GM19193 (cell line): ENCODE results near the gene MREG.

ENCODE experiments used
- POLR2A ChIP-seq: IDR thresholded peaks from 4 replicates; pipeline ENCODE4 v1.6.1; 2011; ENCODE audit not compliant: insufficient read depth, insufficient read length; ENCODE audit errors: extremely low read depth

The MREG gene

GRCh38 chr2:215904101-215904500 is 109.2 kb downstream of the MREG start:
- TF ChIP-seq POLR2A, result no peak

- no peak for TF ChIP-seq POLR2A
Measured at GRCh38 chr2:215903203-215903602, 110.1 kb downstream of the MREG start.

- no peak for TF ChIP-seq POLR2A
Measured at GRCh38 chr2:215901796-215902195, 111.6 kb downstream of the MREG start.

GRCh38 chr2:215900843-215901242 is 112.5 kb downstream of the MREG start:
- no peak for TF ChIP-seq POLR2A

- TF ChIP-seq POLR2A, result no peak
Measured at GRCh38 chr2:215900203-215900611, 113.1 kb downstream of the MREG start.

GRCh38 chr2:215899141-215900074 is 113.9 kb downstream of the MREG start:
- no peak for TF ChIP-seq POLR2A

- TF ChIP-seq POLR2A, result no peak
Measured at GRCh38 chr2:215898363-215898762, 115.0 kb downstream of the MREG start.

GRCh38 chr2:215896921-215897320 is 116.4 kb downstream of the MREG start:
- TF ChIP-seq POLR2A, result no peak

GRCh38 chr2:215895330-215895729 is 118.0 kb downstream of the MREG start:
- TF ChIP-seq POLR2A, result no peak
